Loucy (cell line): ENCODE measurements around the gene COL20A1.

Experiments
- EZH2phosphoT487 ChIP-seq: fragments of 200-600 bp; IDR thresholded peaks from 2 replicates; pipeline ENCODE4 v1.6.1; 2018; ENCODE audit warnings: antibody characterized with exemption, mild to moderate bottlenecking, moderate library complexity, borderline replicate concordance
- TF ChIP-seq, protein P1 (sequence below): fragments of 200-600 bp; sonication (generic); conservative IDR thresholded peaks from 2 replicates; pipeline ENCODE4 v1.5.1; 2014; ENCODE audit warnings: mild to moderate bottlenecking, antibody characterized with exemption, low read length

DNA sequence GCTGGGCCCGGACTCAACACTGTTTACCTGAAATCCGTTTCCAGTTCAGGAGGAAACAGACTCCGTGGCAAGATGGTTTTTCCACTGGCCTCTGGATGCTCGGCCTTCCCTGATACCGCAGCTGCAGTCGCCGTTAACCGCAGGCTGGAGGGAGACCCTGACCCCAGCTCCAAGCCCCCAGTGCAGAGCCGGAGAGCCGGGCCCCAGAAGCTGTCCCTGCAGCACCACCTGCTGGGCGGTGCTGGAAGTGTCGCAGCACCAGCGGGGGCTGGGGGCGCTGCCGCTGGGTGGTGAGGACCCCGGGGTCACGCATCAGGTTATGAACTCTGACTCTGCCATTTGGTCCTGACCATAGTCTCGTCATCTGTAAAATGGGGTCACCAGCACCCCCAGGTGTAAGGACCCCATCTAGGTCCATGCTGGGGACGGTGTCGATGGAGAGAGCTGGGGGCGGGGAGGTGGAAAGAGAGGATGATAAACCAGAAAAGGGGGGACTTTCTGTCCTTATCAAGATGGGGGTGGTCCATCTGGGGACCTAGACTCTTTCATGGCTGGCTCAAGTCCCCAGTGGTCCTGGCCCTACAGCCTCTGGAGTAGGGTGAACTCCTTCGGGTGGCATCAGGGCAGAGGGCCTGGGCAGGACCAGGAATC lies 88.9 kb downstream of the COL20A1 start:
- TF ChIP-seq, protein P1, sequence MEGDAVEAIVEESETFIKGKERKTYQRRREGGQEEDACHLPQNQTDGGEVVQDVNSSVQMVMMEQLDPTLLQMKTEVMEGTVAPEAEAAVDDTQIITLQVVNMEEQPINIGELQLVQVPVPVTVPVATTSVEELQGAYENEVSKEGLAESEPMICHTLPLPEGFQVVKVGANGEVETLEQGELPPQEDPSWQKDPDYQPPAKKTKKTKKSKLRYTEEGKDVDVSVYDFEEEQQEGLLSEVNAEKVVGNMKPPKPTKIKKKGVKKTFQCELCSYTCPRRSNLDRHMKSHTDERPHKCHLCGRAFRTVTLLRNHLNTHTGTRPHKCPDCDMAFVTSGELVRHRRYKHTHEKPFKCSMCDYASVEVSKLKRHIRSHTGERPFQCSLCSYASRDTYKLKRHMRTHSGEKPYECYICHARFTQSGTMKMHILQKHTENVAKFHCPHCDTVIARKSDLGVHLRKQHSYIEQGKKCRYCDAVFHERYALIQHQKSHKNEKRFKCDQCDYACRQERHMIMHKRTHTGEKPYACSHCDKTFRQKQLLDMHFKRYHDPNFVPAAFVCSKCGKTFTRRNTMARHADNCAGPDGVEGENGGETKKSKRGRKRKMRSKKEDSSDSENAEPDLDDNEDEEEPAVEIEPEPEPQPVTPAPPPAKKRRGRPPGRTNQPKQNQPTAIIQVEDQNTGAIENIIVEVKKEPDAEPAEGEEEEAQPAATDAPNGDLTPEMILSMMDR: peak; percentile 98
- no peak for TF ChIP-seq EZH2phosphoT487
